GM18909 (cell line): ENCODE measurements around the gene GRID1.
"Not testable (repeated sequence)": the region's sequence is repeated elsewhere in the genome, so short reads cannot be mapped to it uniquely, and the experiment has no call there.

Experiments used
- ATAC-seq: cut with Tn5 transposase; IDR thresholded peaks from one replicate; pipeline ENCODE4 v1.9.1; 2021; ENCODE audit warnings: mild to moderate bottlenecking; ENCODE audit not compliant: unreplicated experiment, poor library complexity

Gene GRID1

GRCh38 chr10:85997544-85997943, 369.1 kb downstream of the GRID1 start:
- ATAC-seq: no peak

GRCh38 chr10:85995791-85996190, 370.8 kb downstream of the GRID1 start:
- peak; percentile 72 for ATAC-seq

GRCh38 chr10:85993840-85994507, 372.6 kb downstream of the GRID1 start:
- no peak for ATAC-seq

- ATAC-seq: no peak
Observed at GRCh38 chr10:85993140-85993539, 373.5 kb downstream of the GRID1 start.

GRCh38 chr10:85992324-85992723, 374.3 kb downstream of the GRID1 start:
- ATAC-seq: no peak

GRCh38 chr10:85986777-85987176, 379.8 kb downstream of the GRID1 start:
- no peak for ATAC-seq

GRCh38 chr10:85983051-85983450, 383.5 kb downstream of the GRID1 start:
- no peak for ATAC-seq

- no peak for ATAC-seq
Observed at GRCh38 chr10:85979598-85979997, 387.0 kb downstream of the GRID1 start.

- ATAC-seq: no peak
Observed at GRCh38 chr10:85978566-85979358, 387.8 kb downstream of the GRID1 start.

- ATAC-seq: no peak
Observed at GRCh38 chr10:85977642-85978041, 389.0 kb downstream of the GRID1 start.

GRCh38 chr10:85976267-85976793, 390.3 kb downstream of the GRID1 start:
- ATAC-seq: no peak

GRCh38 chr10:85971494-85971893, 395.1 kb downstream of the GRID1 start:
- ATAC-seq: no peak

- no peak for ATAC-seq
Observed at GRCh38 chr10:85967594-85967993, 399.0 kb downstream of the GRID1 start.

- no peak for ATAC-seq
Observed at GRCh38 chr10:85961479-85962067, 405.0 kb downstream of the GRID1 start.

GRCh38 chr10:85961073-85961472, 405.5 kb downstream of the GRID1 start:
- no peak for ATAC-seq

- no peak for ATAC-seq
Observed at GRCh38 chr10:85959239-85959638, 407.4 kb downstream of the GRID1 start.

- ATAC-seq: no peak
Observed at GRCh38 chr10:85950921-85951320, 415.7 kb downstream of the GRID1 start.

GRCh38 chr10:85946713-85947326, 419.8 kb downstream of the GRID1 start:
- ATAC-seq: peak; percentile 91

- ATAC-seq: no peak
Observed at GRCh38 chr10:85936161-85936560, 430.4 kb downstream of the GRID1 start.

GRCh38 chr10:85934586-85934985, 432.0 kb downstream of the GRID1 start:
- ATAC-seq: no peak

- ATAC-seq: not testable (repeated sequence)
Observed at GRCh38 chr10:85929993-85930392, 436.6 kb downstream of the GRID1 start.
